Upper lobe of left lung (tissue), 6 donors: ENCODE results near the gene MRGPRF. TPM values are rescaled to one million over a fixed set of nuclear protein-coding genes. Genes with fewer than 3 reads are reported as not detected.

ENCODE experiments used
- ATAC-seq, 2 donors: fragments of 200-7000 bp; cut with Tn5 transposase; one replicate each; pipeline ENCODE4 v1.9.1; 2022; ENCODE audit warnings: mild to moderate bottlenecking in 2 of 2, moderate library complexity in 2 of 2; ENCODE audit not compliant: low FRiP score in 2 of 2
- DNase-seq, 2 donors: peaks; one replicate each; pipeline ENCODE4 v3.0.0-alpha.2; 2019 to 2020
- H3K27ac ChIP-seq, 4 donors: fragments of 200-600 bp; sonication (generic); one replicate each; pipeline ENCODE4 v1.5.1; 2016 to 2019
- H3K27me3 ChIP-seq, 4 donors: fragments of 200-600 bp; sonication (generic); one replicate each; pipeline ENCODE4 v1.5.1; 2017 to 2019
- H3K36me3 ChIP-seq, 4 donors: fragments of 200-600 bp; sonication (generic); one replicate each; pipeline ENCODE4 v1.5.1; 2016 to 2019
- H3K4me1 ChIP-seq, 4 donors: fragments of 200-600 bp; sonication (generic); one replicate each; pipeline ENCODE4 v1.5.1; 2018 to 2019
- H3K4me3 ChIP-seq, 4 donors: fragments of 200-600 bp; sonication (generic); one replicate each; pipeline ENCODE4 v1.5.1; 2017 to 2019; ENCODE audit warnings: mild to moderate bottlenecking in 2 of 4, moderate library complexity in 1 of 4
- H3K9me3 ChIP-seq, 4 donors: fragments of 200-600 bp; sonication (generic); one replicate each; pipeline ENCODE4 v1.5.1; 2018 to 2019
- CTCF ChIP-seq, 6 experiments: fragments of 450-650 bp in 4 of 6; fragments of 200-600 bp in 2 of 6; sonication (generic) in 2 of 6; IDR thresholded peaks; one replicate each; pipeline ENCODE4 v1.5.1; 2016 to 2019; ENCODE audit warnings: antibody characterized with exemption in 6 of 6
- EP300 ChIP-seq, 4 donors: sonication (generic); formaldehyde crosslinking; IDR thresholded peaks; one replicate each; pipeline ENCODE4 v1.5.1; 2017; ENCODE audit warnings: antibody characterized with exemption in 4 of 4, control low read depth in 2 of 4
- POLR2A ChIP-seq, 4 donors: fragments of 450-650 bp; IDR thresholded peaks; one replicate each; pipeline ENCODE4 v1.5.1; 2016 to 2017; ENCODE audit warnings: antibody characterized with exemption in 4 of 4, mild to moderate bottlenecking in 2 of 4
- POLR2AphosphoS5 ChIP-seq, 2 donors: sonication (generic); formaldehyde crosslinking; IDR thresholded peaks; one replicate each; pipeline ENCODE4 v1.5.1; 2017; ENCODE audit warnings: antibody characterized with exemption in 2 of 2
- WGBS, 2 donors: methylation state at CpG; one replicate each; pipeline ENCODE4 v1.1.5; 2017 to 2018; 5-methylcytosine and 5-hydroxymethylcytosine counted together
- total RNA-seq, 6 donors: library from RNA; depleted of rRNA in 4 of 6; stranded (reverse); fragments of >200 nt in 4 of 6; gene quantifications; one replicate each; pipeline versions ENCODE4 v1.1.0 to v1.2.1, GENCODE V29; 2016 to 2021
- donor health status: DM: no; HTN: no; CAD: no; lungs with moderate emphysema.
- donor health status: DM: no; HTN: yes; CAD: no; lungs with severe emphysema.

Gene MRGPRF
- total RNA-seq, 6 donors from 2014 or later, result 3.0 to 16.2 (median 10.7) TPM

GRCh38 chr11:68955607-68955958 is 57.5 kb downstream of the MRGPRF start:
- WGBS, 2 donors, result 15% methylated on average over 5 of the region's 5 CpGs; no CpG with 5 or more reads in 1 of the 2 donors
- Histone ChIP-seq H3K4me1 (peaks cover 4 to 14% (median 9%) of the 10 kb centered on the region in 4 donors), H3K27ac (no peak overlapping the region), H3K4me3 (no peak overlapping the region), H3K27me3 (no peaks in the 10 kb centered on the region), H3K36me3 (no peaks in the 10 kb centered on the region), H3K9me3 (no peaks in the 10 kb centered on the region)
- ATAC-seq (peak in 1 of 2 donors; percentile 21), DNase-seq (no peak)
- TF ChIP-seq POLR2A (IDR thresholded peaks at IDR 0.05), result no peak
- no peak for TF ChIP-seq CTCF (IDR thresholded peaks at IDR 0.05)
- TF ChIP-seq EP300 (IDR thresholded peaks at IDR 0.05), result no peak
- no peak for TF ChIP-seq POLR2AphosphoS5 (IDR thresholded peaks at IDR 0.05)

- H3K9me3 ChIP-seq, result no peaks in the 10 kb centered on the region
Observed at GRCh38 chr11:68954836-68955606, 58.0 kb downstream of the MRGPRF start.

More at GRCh38 chr11:68954836-68955606, 58.0 kb downstream of the MRGPRF start:
- peak in 1 of 2 donors; percentile 71 for ATAC-seq
- DNase-seq, result peak in 1 of 2 donors; percentile 63
- H3K27me3 ChIP-seq, result no peaks in the 10 kb centered on the region
- H3K4me1 ChIP-seq, result peaks cover 4 to 14% (median 9%) of the 10 kb centered on the region in 4 donors
- H3K27ac ChIP-seq, result no peak overlapping the region
- no peaks in the 10 kb centered on the region for H3K36me3 ChIP-seq
- TF ChIP-seq CTCF (IDR thresholded peaks at IDR 0.05) (no peak), POLR2A (IDR thresholded peaks at IDR 0.05) (no peak), EP300 (IDR thresholded peaks at IDR 0.05) (no peak), POLR2AphosphoS5 (IDR thresholded peaks at IDR 0.05) (no peak)
- 31 to 59% methylated on average over 6 to 30 of the region's 30 CpGs for WGBS, 2 donors
- H3K4me3 ChIP-seq, result no peak overlapping the region

Other genes starting within 250 kb of the MRGPRF start
- gene CPT1A, start 171.3 kb downstream of the MRGPRF start, total RNA-seq, result 10 to 100 TPM; 38.2 to 91.8 (median 63.3) TPM
- gene MRPL21, start 109.4 kb downstream of the MRGPRF start, total RNA-seq, result 10 to 100 TPM; 17.8 to 50.8 (median 32.3) TPM
- 10 to 100 TPM; 11.7 to 84.9 (median 18.9) TPM for gene IGHMBP2, start 109.4 kb downstream of the MRGPRF start, total RNA-seq
- not detected for gene MRGPRD, start 32.3 kb downstream of the MRGPRF start, total RNA-seq
- gene TPCN2, start 35.7 kb upstream of the MRGPRF start, total RNA-seq, result 10 to 100 TPM; 12.5 to 61.8 (median 18.8) TPM
- gene SMIM38, start 142.7 kb upstream of the MRGPRF start, total RNA-seq, result under 1 TPM in 4 of 6 donors, not detected in 2; 0.10 to 0.67 (median 0.55) TPM